ENCODE measurements around the gene TTBK2.

Gene TTBK2

GRCh38 chr15:42933886-42934667 lies 13.5 kb upstream of the TTBK2 start:
- H3K27me3 ChIP-seq (ENCODE audit: insufficient read depth, poor library complexity, severe bottlenecking): no peaks in the 10 kb centered on the region
- no peak overlapping the region for H3K4me3 ChIP-seq (replicated peaks; ENCODE audit: insufficient read depth, low read length)
- TF ChIP-seq GABPA (IDR thresholded peaks at IDR 0.05; ENCODE audit: low read depth) (no peak), REST (IDR thresholded peaks at IDR 0.05; ENCODE audit: insufficient replicate concordance, low read depth) (no peak), CTCF (IDR thresholded peaks at IDR 0.05; ENCODE audit: insufficient read depth, low read length) (no peak)
- DNase-seq (ENCODE audit: low read depth in 1 of 2, low spot score in 1 of 2): no peak
- no peak overlapping the region for H3K27ac ChIP-seq (replicated peaks)

GRCh38 chr15:42932833-42933515 lies 12.4 kb upstream of the TTBK2 start:
- H3K27ac ChIP-seq (replicated peaks): no peak overlapping the region
- no peak for TF ChIP-seq CTCF (IDR thresholded peaks at IDR 0.05; ENCODE audit: insufficient read depth, low read length)
- no peak for TF ChIP-seq POLR2AphosphoS5 (IDR thresholded peaks at IDR 0.05; ENCODE audit: low read depth)
- TF ChIP-seq REST (IDR thresholded peaks at IDR 0.05; ENCODE audit: insufficient replicate concordance, low read depth): no peak
- no peak for TF ChIP-seq GABPA (IDR thresholded peaks at IDR 0.05; ENCODE audit: low read depth)
- TF ChIP-seq SPI1 (IDR thresholded peaks at IDR 0.05; ENCODE audit: borderline replicate concordance, low read depth): no peak
- DNase-seq (ENCODE audit: low read depth in 1 of 2, low spot score in 1 of 2): no peak
- no peaks in the 10 kb centered on the region for H3K27me3 ChIP-seq (ENCODE audit: insufficient read depth, poor library complexity, severe bottlenecking)
- no peak overlapping the region for H3K4me3 ChIP-seq (replicated peaks; ENCODE audit: insufficient read depth, low read length)

- TF ChIP-seq REST (IDR thresholded peaks at IDR 0.05; ENCODE audit: insufficient replicate concordance, low read depth): no peak
- TF ChIP-seq CTCF (IDR thresholded peaks at IDR 0.05; ENCODE audit: insufficient read depth, low read length): no peak
- TF ChIP-seq SPI1 (IDR thresholded peaks at IDR 0.05; ENCODE audit: borderline replicate concordance, low read depth): no peak
- no peak for TF ChIP-seq GABPA (IDR thresholded peaks at IDR 0.05; ENCODE audit: low read depth)
- no peak for TF ChIP-seq POLR2AphosphoS5 (IDR thresholded peaks at IDR 0.05; ENCODE audit: low read depth)
- Histone ChIP-seq H3K27ac (replicated peaks) (no peak overlapping the region), H3K27me3 (ENCODE audit: insufficient read depth, poor library complexity, severe bottlenecking) (no peaks in the 10 kb centered on the region)
These were observed 11.3 kb upstream of the TTBK2 start for GRCh38 chr15:42931702-42932486.

More at GRCh38 chr15:42931702-42932486, 11.3 kb upstream of the TTBK2 start:
- no peak overlapping the region for H3K4me3 ChIP-seq (replicated peaks; ENCODE audit: insufficient read depth, low read length)
- DNase-seq (ENCODE audit: low read depth in 1 of 2, low spot score in 1 of 2): no peak
